GM12878 (cell line): Measurements from ENCODE around the gene SCD5.

Experiments
- CEBPB ChIP-seq, 2 experiments: fragments of 150-350 bp in 1 of 2; IDR thresholded peaks; 2 replicates each; pipeline ENCODE4 v1.6.1; 2012 to 2014; ENCODE audit warnings: low read depth in 2 of 2, low read length in 2 of 2, borderline replicate concordance in 1 of 2, inconsistent platforms in 1 of 2
- CHD4 ChIP-seq: fragments of 200-600 bp; sonication (generic); IDR thresholded peaks from 2 replicates; pipeline ENCODE4 v1.6.1; 2016; ENCODE audit warnings: mild to moderate bottlenecking
- CTCF ChIP-seq, 3 experiments: IDR thresholded peaks in 2 of 3; conservative IDR thresholded peaks in 1 of 3; 2 replicates each; pipeline ENCODE4 v1.5.1; 2011; ENCODE audit warnings: low read depth in 3 of 3, low read length in 3 of 3, mild to moderate bottlenecking in 3 of 3, control low read depth in 2 of 3, moderate library complexity in 2 of 3, inconsistent platforms in 1 of 3, mixed read lengths in 1 of 3; ENCODE audit not compliant: control insufficient read depth in 2 of 3, insufficient read depth in 1 of 3; ENCODE audit errors: extremely low read depth in 1 of 3
- HCFC1 ChIP-seq: fragments of 150-350 bp; IDR thresholded peaks from 2 replicates; pipeline ENCODE4 v1.6.1; 2014; ENCODE audit warnings: low read length
- IKZF1 ChIP-seq: fragments of 450-650 bp; conservative IDR thresholded peaks from 2 replicates; pipeline ENCODE4 v1.6.1; 2017; ENCODE audit warnings: antibody characterized with exemption, mild to moderate bottlenecking
- IKZF2 ChIP-seq, 2 experiments: fragments of 450-650 bp; IDR thresholded peaks; 2 replicates each; pipeline ENCODE4 v1.6.1; 2017; ENCODE audit warnings: mild to moderate bottlenecking in 2 of 2, moderate library complexity in 2 of 2
- JUNB ChIP-seq: IDR thresholded peaks from 2 replicates; pipeline ENCODE4 v1.6.1; 2016; ENCODE audit warnings: antibody characterized with exemption, mild to moderate bottlenecking
- MAX ChIP-seq: IDR thresholded peaks from 2 replicates; pipeline ENCODE4 v1.6.1; 2012; ENCODE audit warnings: low read depth, low read length, improper control_type of control experiment
- NR2C1 ChIP-seq: fragments of 450-650 bp; IDR thresholded peaks from 2 replicates; pipeline ENCODE4 v1.6.1; 2017; ENCODE audit warnings: antibody characterized with exemption, mild to moderate bottlenecking, moderate library complexity
- SIN3A ChIP-seq: IDR thresholded peaks from 2 replicates; pipeline ENCODE4 v1.6.1; 2012; ENCODE audit warnings: low read depth, low read length, improper control_type of control experiment

GRCh38 chr4:82746705-82747574, 51.7 kb downstream of the SCD5 start:
- TF ChIP-seq CTCF (IDR thresholded peaks at IDR 0.05 in 2 of 3, conservative IDR thresholded peaks at IDR 0.05 in 1 of 3; ENCODE audit: control insufficient read depth in 2 of 3, extremely low read depth in 1 of 3, insufficient read depth in 1 of 3, low read depth in 3 of 3, low read length in 3 of 3) (no peak), NR2C1 (no peak), CHD4 (no peak), CEBPB (IDR thresholded peaks at IDR 0.05; ENCODE audit: borderline replicate concordance in 1 of 2, low read depth in 2 of 2, low read length in 2 of 2) (no peak), JUNB (no peak), HCFC1 (no peak), IKZF1 (no peak), MAX (no peak), SIN3A (no peak), IKZF2 (IDR thresholded peaks at IDR 0.05) (no peak)
